Activated B cell treated with CpG ODN at 0.5 μM for 24 hours (primary cell): ENCODE results near the gene PDE9A. TPM values are rescaled to one million over a fixed set of nuclear protein-coding genes. Genes with fewer than 3 reads are reported as not detected.

ENCODE experiments used
- ATAC-seq: fragments of 200-7000 bp; cut with Tn5 transposase; one replicate; pipeline ENCODE4 v1.10.0; 2021; ENCODE audit warnings: low read depth, mild to moderate bottlenecking, moderate library complexity
- CTCF ChIA-PET: fragments of 350-600 bp; sonication (Branson Sonifier 250); formaldehyde crosslinking; loops from one replicate; lab custom pipeline; 2021; ENCODE audit warnings: antibody characterized with exemption; lab: Charles Lee
- POLR2A ChIA-PET: fragments of 350-600 bp; sonication (Branson Sonifier 250); formaldehyde crosslinking; loops from one replicate; lab custom pipeline; 2021; ENCODE audit warnings: antibody characterized with exemption; lab: Charles Lee
- DNase-seq: peaks from one replicate; pipeline ENCODE4 v3.0.0; 2022
- H3K27ac Mint-ChIP-seq: one replicate; pipeline ENCODE4 v1.8.0; 2020; ENCODE audit warnings: mixed read lengths
- H3K27me3 Mint-ChIP-seq: one replicate; pipeline ENCODE4 v1.8.0; 2021; ENCODE audit warnings: mixed read lengths
- H3K36me3 Mint-ChIP-seq: one replicate; pipeline ENCODE4 v1.8.0; 2021; ENCODE audit warnings: low read depth, mixed read lengths
- H3K4me1 Mint-ChIP-seq: one replicate; pipeline ENCODE4 v1.8.0; 2021; ENCODE audit warnings: mixed read lengths
- H3K4me3 Mint-ChIP-seq: one replicate; pipeline ENCODE4 v1.8.0; 2020; ENCODE audit warnings: mild to moderate bottlenecking, mixed read lengths
- H3K9me3 Mint-ChIP-seq: one replicate; pipeline ENCODE4 v1.8.0; 2020; ENCODE audit warnings: mixed read lengths
- CTCF ChIP-seq: fragments of 200-600 bp; IDR thresholded peaks from one replicate; pipeline ENCODE4 v1.8.0; 2022; ENCODE audit warnings: antibody characterized with exemption, mild to moderate bottlenecking
- intact Hi-C: fragments of 100-400 bp; cut with micrococcal nuclease; formaldehyde crosslinking; loops from one replicate; pipeline ENCODE4 v1.15.1; 2024
- total RNA-seq: library from RNA; stranded (reverse); gene quantifications from 2 replicates; pipeline ENCODE4 v1.2.3, GENCODE V29; 2022

Gene PDE9A
- total RNA-seq, 1 donor from 2014 or later: 0.58 TPM

GRCh38 chr21:42722153-42722552 is 68.7 kb downstream of the PDE9A start:
- POLR2A ChIA-PET: no interaction called here
- no peak overlapping the region for H3K4me3 Mint-ChIP-seq
- CTCF ChIA-PET: no interaction called here
- no peak for TF ChIP-seq CTCF
- no peak overlapping the region for H3K27ac Mint-ChIP-seq
- H3K4me1 Mint-ChIP-seq: peaks cover 3% of the 10 kb centered on the region
- peaks cover 14% of the 10 kb centered on the region for H3K27me3 Mint-ChIP-seq
- H3K9me3 Mint-ChIP-seq: no peaks in the 10 kb centered on the region
- H3K36me3 Mint-ChIP-seq: no peaks in the 10 kb centered on the region
- no peak for DNase-seq
- intact Hi-C loops: no loop called here
- no peak for ATAC-seq

- intact Hi-C loops: no loop called here
- DNase-seq (no peak), ATAC-seq (no peak)
- no peak overlapping the region for H3K4me3 Mint-ChIP-seq
- ChIA-PET CTCF (no interaction called here), POLR2A (no interaction called here)
- no peaks in the 10 kb centered on the region for H3K36me3 Mint-ChIP-seq
- H3K27me3 Mint-ChIP-seq: peaks cover 19% of the 10 kb centered on the region
- no peak overlapping the region for H3K27ac Mint-ChIP-seq
- no peaks in the 10 kb centered on the region for H3K9me3 Mint-ChIP-seq
- no peak for TF ChIP-seq CTCF
- H3K4me1 Mint-ChIP-seq: peaks cover 3% of the 10 kb centered on the region
Observed at GRCh38 chr21:42722808-42723473, 69.5 kb downstream of the PDE9A start.

- ATAC-seq: no peak
- Mint-ChIP-seq H3K4me3 (no peak overlapping the region), H3K27me3 (peaks cover 19% of the 10 kb centered on the region), H3K4me1 (peaks cover 3% of the 10 kb centered on the region), H3K36me3 (no peaks in the 10 kb centered on the region), H3K27ac (no peak overlapping the region), H3K9me3 (peaks cover 5% of the 10 kb centered on the region)
- CTCF ChIA-PET: no interaction called here
- intact Hi-C loops: no loop called here
- no peak for TF ChIP-seq CTCF
- no peak for DNase-seq
- POLR2A ChIA-PET: no interaction called here
Observed at GRCh38 chr21:42724226-42724920, 71.0 kb downstream of the PDE9A start.

- ChIA-PET POLR2A (no interaction called here), CTCF (no interaction called here)
- no peak overlapping the region for H3K4me3 Mint-ChIP-seq
- peaks cover 15% of the 10 kb centered on the region for H3K27me3 Mint-ChIP-seq
- H3K36me3 Mint-ChIP-seq: no peaks in the 10 kb centered on the region
- peaks cover 3% of the 10 kb centered on the region for H3K4me1 Mint-ChIP-seq
- TF ChIP-seq CTCF: no peak
- intact Hi-C loops: no loop called here
- H3K27ac Mint-ChIP-seq: no peak overlapping the region
- DNase-seq (no peak), ATAC-seq (no peak)
- peaks cover 6% of the 10 kb centered on the region for H3K9me3 Mint-ChIP-seq
Observed at GRCh38 chr21:42725416-42725930, 72.1 kb downstream of the PDE9A start.

GRCh38 chr21:42731264-42732032 is 78.0 kb downstream of the PDE9A start:
- H3K9me3 Mint-ChIP-seq: peaks cover 6% of the 10 kb centered on the region
- H3K27me3 Mint-ChIP-seq: peaks cover 7% of the 10 kb centered on the region
- ATAC-seq (no peak), DNase-seq (no peak)
- ChIA-PET CTCF (no interaction called here), POLR2A (no interaction called here)
- no peak for TF ChIP-seq CTCF
- H3K4me1 Mint-ChIP-seq: no peaks in the 10 kb centered on the region
- no peak overlapping the region for H3K27ac Mint-ChIP-seq
- H3K36me3 Mint-ChIP-seq: no peaks in the 10 kb centered on the region
- intact Hi-C loops: no loop called here
- H3K4me3 Mint-ChIP-seq: no peak overlapping the region
